Thoracic aorta (tissue), 2 donors: Measurements from ENCODE around the gene ZPBP2. TPM values are rescaled to one million over a fixed set of nuclear protein-coding genes. Genes with fewer than 3 reads are reported as not detected.
"Not testable (repeated sequence)": the region's sequence is repeated elsewhere in the genome, so short reads cannot be mapped to it uniquely, and the experiment has no call there.

Experiments
- ATAC-seq: fragments of 150-250 bp; one replicate; pipeline ENCODE4 v1.8.0; 2017; ENCODE audit warnings: low read depth; ENCODE audit not compliant: insufficient number of reproducible peaks, low FRiP score
- DNase-seq: peaks from one replicate; pipeline ENCODE4 v3.0.0-alpha.2; 2020; ENCODE audit warnings: low spot score
- H3K27ac ChIP-seq, 2 donors: fragments of 200-600 bp; sonication (generic); 1 replicate in 1 of 2; 2 replicates in 1 of 2; pipeline ENCODE4 v1.5.1; 2016; ENCODE audit warnings: mild to moderate bottlenecking in 2 of 2, moderate library complexity in 2 of 2
- H3K27me3 ChIP-seq: fragments of 200-600 bp; sonication (generic); replicated peaks from 2 replicates; pipeline ENCODE4 v1.6.0; 2016; ENCODE audit warnings: mild to moderate bottlenecking; ENCODE audit not compliant: insufficient read depth
- H3K36me3 ChIP-seq: fragments of 200-600 bp; sonication (generic); one replicate; pipeline ENCODE4 v1.5.1; 2016
- H3K4me1 ChIP-seq, 2 donors: fragments of 200-600 bp; sonication (generic); 1 replicate in 1 of 2; 2 replicates in 1 of 2; pipeline versions ENCODE4 v1.5.1 to v1.6.0; 2016; ENCODE audit warnings: low read depth in 2 of 2, mild to moderate bottlenecking in 1 of 2; ENCODE audit not compliant: control insufficient read depth in 1 of 2
- H3K4me3 ChIP-seq: fragments of 200-600 bp; sonication (generic); 2 replicates; pipeline ENCODE4 v1.5.1; 2016; ENCODE audit warnings: mild to moderate bottlenecking
- H3K9me3 ChIP-seq: fragments of 200-600 bp; sonication (generic); 2 replicates; pipeline ENCODE4 v1.5.1; 2016
- CTCF ChIP-seq: fragments of 200-600 bp; sonication (generic); IDR thresholded peaks from one replicate; pipeline ENCODE4 v1.5.1; 2019; ENCODE audit warnings: antibody characterized with exemption
- total RNA-seq, 2 donors: library from RNA; depleted of rRNA; stranded (reverse); fragments of >200 nt; gene quantifications; one replicate each; pipeline versions ENCODE4 v1.1.0 to v1.2.3, GENCODE V29; 2016

ZPBP2 gene
- total RNA-seq, 2 donors from 2014 or later: not detected

GRCh38 chr17:39867084-39867879 is 720 bp upstream of the ZPBP2 start:
- Histone ChIP-seq H3K4me1 (peaks cover 8% of the 10 kb centered on the region in 2 donors), H3K4me3 (peak overlapping the region; percentile 42), H3K27me3 (peaks cover 20% of the 10 kb centered on the region), H3K36me3 (no peaks in the 10 kb centered on the region), H3K27ac (no peak overlapping the region), H3K9me3 (no peaks in the 10 kb centered on the region)
- ATAC-seq: no peak
- DNase-seq: no peak
- TF ChIP-seq CTCF: no peak

GRCh38 chr17:39868554-39868942 is 546 bp downstream of the ZPBP2 start:
- H3K4me1 ChIP-seq: peaks cover 6 to 8% of the 10 kb centered on the region in 2 donors
- H3K27ac ChIP-seq: no peak overlapping the region
- no peaks in the 10 kb centered on the region for H3K9me3 ChIP-seq
- DNase-seq (no peak), ATAC-seq (no peak)
- no peak overlapping the region for H3K4me3 ChIP-seq
- H3K36me3 ChIP-seq: no peaks in the 10 kb centered on the region
- no peak for TF ChIP-seq CTCF
- H3K27me3 ChIP-seq: peaks cover 10% of the 10 kb centered on the region

GRCh38 chr17:39870776-39871175 is 2.8 kb downstream of the ZPBP2 start:
- Histone ChIP-seq H3K9me3 (no peaks in the 10 kb centered on the region), H3K27me3 (no peaks in the 10 kb centered on the region), H3K36me3 (no peaks in the 10 kb centered on the region), H3K4me1 (no peaks in the 10 kb centered on the region), H3K27ac (no peak overlapping the region), H3K4me3 (no peak overlapping the region)
- TF ChIP-seq CTCF: no peak
- DNase-seq (no peak), ATAC-seq (no peak)

- Histone ChIP-seq H3K4me1 (no peaks in the 10 kb centered on the region), H3K27ac (no peak overlapping the region), H3K9me3 (no peaks in the 10 kb centered on the region), H3K27me3 (no peaks in the 10 kb centered on the region), H3K36me3 (no peaks in the 10 kb centered on the region), H3K4me3 (no peak overlapping the region)
- ATAC-seq (no peak), DNase-seq (no peak)
- TF ChIP-seq CTCF: no peak
These were observed 3.8 kb downstream of the ZPBP2 start for GRCh38 chr17:39871801-39872200.

GRCh38 chr17:39872751-39873150 is 4.7 kb downstream of the ZPBP2 start:
- DNase-seq (no peak), ATAC-seq (no peak)
- peak; percentile 48 for TF ChIP-seq CTCF
- H3K27me3 ChIP-seq: peaks cover 4% of the 10 kb centered on the region
- H3K9me3 ChIP-seq: no peaks in the 10 kb centered on the region
- H3K4me3 ChIP-seq: no peak overlapping the region
- no peaks in the 10 kb centered on the region for H3K4me1 ChIP-seq
- H3K36me3 ChIP-seq: no peaks in the 10 kb centered on the region
- H3K27ac ChIP-seq: no peak overlapping the region

GRCh38 chr17:39886102-39886501 is 18.1 kb downstream of the ZPBP2 start:
- H3K4me3 ChIP-seq, H3K9me3 ChIP-seq, DNase-seq, H3K36me3 ChIP-seq, H3K4me1 ChIP-seq, ATAC-seq, H3K27ac ChIP-seq, H3K27me3 ChIP-seq: not testable (repeated sequence)
